GM18508 (cell line): Measurements from ENCODE around the gene EBF4.

Source experiments
- ATAC-seq: cut with Tn5 transposase; IDR thresholded peaks from one replicate; pipeline ENCODE4 v1.9.1; 2021; ENCODE audit warnings: moderate number of reproducible peaks; ENCODE audit not compliant: insufficient read depth, unreplicated experiment

EBF4 gene, protein sequence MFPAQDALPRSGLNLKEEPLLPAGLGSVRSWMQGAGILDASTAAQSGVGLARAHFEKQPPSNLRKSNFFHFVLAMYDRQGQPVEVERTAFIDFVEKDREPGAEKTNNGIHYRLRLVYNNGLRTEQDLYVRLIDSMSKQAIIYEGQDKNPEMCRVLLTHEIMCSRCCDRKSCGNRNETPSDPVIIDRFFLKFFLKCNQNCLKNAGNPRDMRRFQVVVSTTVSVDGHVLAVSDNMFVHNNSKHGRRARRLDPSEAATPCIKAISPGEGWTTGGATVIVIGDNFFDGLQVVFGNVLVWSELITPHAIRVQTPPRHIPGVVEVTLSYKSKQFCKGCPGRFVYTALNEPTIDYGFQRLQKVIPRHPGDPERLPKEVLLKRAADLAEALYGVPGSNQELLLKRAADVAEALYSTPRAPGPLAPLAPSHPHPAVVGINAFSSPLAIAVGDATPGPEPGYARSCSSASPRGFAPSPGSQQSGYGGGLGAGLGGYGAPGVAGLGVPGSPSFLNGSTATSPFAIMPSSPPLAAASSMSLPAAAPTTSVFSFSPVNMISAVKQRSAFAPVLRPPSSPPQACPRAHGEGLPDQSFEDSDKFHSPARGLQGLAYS

DNA sequence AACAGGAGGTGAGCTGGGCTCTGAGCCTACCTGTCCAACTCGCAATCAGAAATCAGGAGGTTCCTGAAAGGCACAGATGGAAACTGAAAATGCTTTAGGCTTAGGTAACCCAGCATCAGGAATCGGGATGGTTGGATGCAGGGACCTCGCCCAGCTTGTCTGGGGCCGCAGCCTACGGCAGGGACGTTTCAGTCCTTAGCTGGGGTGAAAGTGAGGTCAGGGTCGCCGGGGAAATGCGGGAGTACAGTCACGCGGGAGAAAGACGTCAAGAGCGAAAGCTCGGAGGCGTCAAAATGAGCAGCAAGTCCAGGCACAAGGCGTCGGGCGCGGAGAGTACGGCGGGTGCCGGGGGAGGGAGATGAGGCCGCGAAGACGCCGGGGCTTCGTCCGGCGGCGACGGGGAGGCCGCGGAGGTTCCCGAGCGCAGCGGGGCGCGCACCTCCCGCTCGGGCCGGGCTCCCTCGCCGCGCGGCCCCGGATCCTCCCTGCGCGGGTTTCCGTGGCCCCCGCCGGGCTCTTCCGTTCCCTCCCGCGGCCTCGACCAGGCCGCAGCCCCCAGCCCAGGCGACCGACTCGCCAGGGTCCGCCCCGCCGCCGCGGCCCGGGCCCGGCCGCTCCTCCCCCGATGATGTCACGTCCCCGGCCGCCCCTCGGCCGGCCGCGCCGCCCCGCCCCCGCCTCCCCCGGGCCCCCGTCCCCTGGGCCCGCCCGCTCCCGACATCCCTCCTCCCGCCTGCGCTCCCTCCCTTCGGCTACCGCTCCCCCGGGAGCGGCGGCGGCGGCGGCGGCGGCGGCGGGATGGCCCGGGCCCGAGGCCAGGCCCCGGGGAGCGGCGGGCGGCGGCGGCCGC is at the start of gene EBF4:
Gene EBF4 (plus strand): TSS at position 745 of the 850 bp plus-strand sequence. CDS start 866 bp downstream, outside the sequence.
- no peak for ATAC-seq

DNA sequence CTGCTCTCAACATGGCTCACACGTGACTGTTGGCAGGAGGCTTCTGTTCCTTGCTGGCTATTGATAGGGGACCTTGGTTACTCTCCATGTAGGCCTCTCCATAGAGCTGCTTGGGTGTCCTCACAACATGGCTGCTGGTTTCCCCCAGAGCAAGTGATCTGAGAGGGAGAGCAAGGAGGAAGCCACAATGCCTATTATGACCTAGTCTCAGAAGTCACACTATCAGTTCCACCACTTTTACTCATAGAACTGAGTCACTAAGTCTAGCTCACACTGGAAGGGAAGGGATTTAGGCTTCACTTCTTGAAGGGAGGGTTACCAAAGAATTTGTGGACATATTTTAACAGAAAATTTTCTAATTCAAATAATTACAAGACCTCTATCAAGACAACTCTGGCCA is 48.9 kb upstream of the EBF4 start:
- no peak for ATAC-seq

DNA sequence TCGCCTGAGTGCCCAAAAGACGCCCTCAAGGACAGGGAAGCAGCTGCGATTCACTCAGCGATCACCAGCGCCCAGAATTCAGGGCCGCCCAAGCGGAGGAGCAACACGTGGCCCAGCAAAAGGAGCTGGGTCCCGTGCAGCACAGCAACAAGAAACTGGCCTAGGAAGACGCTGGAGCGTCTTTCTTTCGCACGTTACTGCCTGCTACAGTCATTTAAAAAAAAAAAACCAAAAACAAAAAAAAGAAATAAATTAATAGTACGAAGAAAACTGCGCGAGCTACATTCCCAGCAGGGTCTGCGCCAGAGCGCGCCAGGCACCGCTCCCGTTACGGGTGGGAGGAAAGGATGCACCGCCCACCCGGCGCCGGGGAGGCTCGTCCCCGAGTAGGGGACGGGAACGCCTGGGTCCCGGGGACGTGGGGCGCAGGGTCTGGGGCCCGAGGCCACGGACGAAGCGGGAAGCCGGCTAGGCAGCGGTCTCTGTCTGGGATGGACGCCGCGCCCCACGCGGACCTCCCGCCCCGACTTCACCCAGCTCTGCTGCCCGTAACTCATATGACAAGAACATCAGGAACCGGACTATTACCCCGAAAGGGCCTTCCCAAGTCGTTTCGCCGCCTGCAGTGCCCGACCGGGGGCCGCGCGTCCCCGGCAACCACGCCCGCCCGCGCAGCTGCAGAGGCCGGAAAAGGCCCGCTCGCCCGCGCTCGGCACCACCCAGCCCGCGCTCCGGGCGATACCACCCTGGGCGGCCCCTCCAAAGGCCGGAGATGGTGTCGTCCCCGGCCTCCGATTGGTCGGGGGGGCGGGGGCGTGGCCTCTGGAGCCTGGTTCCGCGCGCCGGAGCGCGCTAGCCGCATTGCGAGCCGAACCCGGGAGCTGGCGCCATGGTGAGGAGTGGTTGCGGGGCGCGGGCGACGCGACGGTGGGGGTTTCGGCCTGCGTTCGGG is 40.5 kb upstream of the EBF4 start, which contains the start of gene NOP56:
Gene NOP56 (plus strand): TSS at position 861 of the 952 bp plus-strand sequence. CDS start 29 bp downstream, at position 890.
- ATAC-seq = no peak

DNA sequence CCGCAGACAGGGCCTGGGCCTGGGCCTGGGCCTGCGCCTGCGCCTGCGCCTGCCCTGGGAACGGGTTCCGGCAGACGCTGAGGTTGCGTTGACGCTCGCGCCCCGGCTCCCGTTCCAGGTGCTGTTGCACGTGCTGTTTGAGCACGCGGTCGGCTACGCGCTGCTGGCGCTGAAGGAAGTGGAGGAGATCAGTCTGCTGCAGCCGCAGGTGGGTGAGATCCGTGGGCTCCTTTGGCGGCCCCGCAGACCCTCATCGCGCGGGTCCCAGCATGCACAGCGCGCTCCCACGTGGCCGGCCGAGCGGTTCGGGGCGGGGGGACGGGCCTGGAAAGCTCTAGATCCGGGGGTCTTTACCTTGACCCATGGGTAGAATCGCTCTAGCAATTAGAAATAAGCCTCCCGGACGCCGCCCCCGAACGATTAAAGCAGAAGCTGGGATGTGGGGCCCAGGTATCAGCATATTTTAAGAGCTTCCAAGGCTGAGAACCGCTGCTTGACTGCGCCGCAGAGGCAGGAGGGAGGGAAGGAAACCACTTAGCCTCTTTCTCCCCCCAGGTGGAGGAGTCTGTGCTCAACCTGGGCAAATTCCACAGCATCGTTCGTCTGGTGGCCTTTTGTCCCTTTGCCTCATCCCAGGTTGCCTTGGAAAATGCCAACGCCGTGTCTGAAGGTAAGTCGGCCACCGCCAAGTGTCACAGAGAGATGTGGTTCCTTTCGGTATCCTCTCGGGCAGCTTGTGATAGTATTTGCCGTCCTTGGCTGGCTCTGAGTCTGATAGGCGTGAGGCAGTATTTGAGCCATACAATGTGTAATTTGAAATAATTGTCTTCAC is 39.6 kb upstream of the EBF4 start:
- ATAC-seq = no peak

DNA sequence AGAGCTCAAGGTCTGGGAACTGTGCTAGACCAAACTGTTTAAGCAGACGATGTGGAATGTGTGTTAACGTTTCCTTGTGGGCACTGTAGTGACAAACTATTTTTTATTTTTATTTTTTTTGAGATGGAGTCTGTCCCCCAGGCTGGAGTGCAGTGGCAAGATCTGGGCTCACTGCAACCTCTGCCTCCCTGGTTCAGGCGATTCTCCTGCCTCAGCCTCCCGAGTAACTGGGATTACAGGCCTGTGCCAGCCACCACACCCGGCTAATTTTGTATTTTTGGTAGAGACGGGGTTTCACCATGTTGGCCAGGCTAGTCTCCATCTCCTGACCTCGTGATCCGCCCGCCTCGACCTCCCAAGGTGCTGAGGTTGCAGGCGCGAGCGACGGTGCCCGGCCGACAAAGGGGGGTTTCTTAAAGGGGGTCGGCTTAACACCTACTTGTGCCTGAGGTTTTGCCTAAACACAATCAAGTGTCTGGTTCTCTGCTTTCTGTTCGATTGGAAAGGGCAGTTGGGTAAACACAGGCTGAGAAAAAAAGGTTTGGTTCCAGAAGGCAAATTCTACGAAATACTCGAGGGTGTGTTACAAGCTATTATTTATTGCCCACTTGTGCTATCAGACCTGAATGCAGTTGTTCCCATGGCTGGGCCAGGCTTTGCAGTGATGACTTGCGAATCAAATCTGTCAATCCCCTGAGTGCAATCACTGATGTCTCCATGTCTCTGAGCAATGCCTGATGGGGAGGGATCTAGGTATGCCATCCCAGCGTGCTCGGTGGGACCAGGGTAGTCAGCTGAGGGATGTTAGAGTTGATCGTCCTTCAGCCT is 38.8 kb upstream of the EBF4 start:
- ATAC-seq = no peak

DNA sequence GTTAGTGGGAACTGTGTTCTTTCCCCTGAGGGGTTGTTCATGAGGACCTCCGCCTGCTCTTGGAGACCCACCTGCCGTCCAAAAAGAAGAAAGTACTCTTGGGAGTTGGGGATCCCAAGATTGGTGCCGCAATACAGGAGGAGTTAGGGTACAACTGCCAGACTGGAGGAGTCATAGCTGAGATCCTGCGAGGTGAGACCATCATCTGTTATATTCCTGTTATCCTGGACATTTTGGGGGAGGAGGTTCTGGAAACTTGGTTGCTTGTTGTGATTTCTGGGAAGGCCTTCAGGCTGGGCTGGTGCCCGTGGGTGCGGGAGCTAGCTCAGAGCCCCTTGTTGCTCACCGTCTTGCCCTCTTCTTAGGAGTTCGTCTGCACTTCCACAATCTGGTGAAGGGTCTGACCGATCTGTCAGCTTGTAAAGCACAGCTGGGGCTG is 38.2 kb upstream of the EBF4 start:
- ATAC-seq = no peak

DNA sequence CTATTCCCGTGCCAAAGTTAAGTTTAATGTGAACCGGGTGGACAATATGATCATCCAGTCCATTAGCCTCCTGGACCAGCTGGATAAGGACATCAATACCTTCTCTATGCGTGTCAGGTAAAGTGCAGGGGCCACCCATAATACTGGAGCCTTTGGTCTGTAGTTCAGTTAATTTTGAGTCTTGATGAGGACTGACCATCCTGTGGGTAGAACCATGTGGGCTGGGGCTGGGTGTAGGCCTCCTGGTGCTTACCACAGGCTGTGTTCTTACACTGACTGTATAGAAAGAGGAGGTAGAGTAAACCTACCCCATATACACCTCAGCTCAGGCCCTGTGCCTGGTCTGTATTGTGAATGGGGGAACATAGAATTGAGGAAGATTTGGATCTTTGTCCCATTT is 37.7 kb upstream of the EBF4 start:
- no peak for ATAC-seq

DNA sequence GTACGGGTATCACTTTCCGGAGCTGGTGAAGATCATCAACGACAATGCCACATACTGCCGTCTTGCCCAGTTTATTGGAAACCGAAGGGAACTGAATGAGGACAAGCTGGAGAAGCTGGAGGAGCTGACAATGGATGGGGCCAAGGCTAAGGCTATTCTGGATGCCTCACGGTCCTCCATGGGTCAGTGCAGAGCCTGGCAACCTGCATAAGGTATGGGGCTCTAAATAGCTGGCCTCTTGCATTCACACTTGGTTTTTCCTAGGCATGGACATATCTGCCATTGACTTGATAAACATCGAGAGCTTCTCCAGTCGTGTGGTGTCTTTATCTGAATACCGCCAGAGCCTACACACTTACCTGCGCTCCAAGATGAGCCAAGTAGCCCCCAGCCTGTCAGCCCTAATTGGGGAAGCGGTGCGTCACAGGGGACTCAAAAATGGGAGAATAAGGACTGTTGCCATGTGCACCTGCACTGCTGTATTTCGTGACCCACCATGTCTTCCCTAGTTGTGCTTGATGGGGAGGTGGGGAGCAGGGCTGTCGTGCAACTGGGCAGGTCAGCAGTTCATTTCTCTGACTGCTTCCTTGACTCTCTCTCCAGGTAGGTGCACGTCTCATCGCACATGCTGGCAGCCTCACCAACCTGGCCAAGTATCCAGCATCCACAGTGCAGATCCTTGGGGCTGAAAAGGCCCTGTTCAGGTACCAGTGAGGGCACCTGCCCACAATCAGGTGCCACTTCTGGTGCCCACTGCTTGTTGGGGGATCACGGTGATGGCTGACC is 37.1 kb upstream of the EBF4 start:
- ATAC-seq = no peak

DNA sequence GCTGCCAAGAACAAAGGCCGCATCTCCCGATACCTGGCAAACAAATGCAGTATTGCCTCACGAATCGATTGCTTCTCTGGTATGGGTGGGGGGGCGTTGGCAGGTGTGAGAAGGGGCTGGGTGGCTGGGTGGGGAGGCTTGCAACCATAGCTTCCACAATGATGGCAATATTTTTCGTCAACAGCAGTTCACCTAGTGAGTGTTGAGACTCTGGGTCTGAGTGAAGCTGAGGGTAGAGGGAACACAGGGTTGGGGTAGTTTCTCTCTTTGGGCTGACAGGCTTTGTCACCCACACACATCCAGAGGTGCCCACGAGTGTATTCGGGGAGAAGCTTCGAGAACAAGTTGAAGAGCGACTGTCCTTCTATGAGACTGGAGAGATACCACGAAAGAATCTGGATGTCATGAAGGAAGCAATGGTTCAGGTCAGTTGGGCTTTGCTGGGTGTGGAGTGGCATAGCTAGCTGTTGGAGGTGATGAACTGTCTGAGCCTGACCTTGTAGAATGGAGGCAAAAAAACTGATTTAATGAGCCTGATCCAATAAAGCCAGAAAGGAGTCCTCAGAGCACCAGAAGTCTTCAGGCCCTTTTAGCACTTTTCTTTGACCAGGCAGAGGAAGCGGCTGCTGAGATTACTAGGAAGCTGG is 36.0 kb upstream of the EBF4 start:
- ATAC-seq = no peak

DNA sequence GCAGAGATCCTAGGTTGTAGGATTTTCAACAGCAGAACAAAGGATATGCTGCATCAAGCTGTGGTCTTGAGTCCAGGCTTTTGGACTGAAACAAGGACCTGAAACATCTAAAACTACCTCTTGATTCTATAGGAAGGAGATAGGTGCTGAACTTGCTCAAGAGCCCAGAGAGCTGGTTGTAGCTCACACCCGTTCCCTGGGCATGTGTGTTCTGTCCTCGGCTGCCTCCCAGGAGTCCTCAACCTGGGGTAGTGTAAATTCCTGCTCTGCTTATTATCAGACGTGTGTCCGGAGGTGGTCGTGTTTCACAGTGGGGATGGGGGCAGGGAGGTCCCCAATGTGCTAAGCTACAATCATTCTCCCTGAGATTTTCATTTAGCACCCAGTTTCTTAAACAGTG is 35.3 kb upstream of the EBF4 start:
- ATAC-seq = no peak

DNA sequence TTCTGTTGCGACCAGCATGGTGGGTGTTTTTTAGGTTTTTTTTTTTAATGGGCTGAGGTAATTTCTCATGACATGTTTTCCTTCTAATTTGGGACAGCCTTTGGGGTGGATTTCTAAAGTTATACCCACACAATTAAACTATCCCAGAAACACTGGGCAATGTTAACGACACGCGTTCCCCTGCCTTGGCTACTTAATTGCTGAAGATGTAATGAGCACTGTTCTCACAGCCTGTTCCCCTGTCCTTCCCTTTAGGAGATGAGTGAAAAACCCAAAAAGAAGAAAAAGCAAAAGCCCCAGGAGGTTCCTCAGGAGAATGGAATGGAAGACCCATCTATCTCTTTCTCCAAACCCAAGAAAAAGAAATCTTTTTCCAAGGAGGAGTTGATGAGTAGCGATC is 34.9 kb upstream of the EBF4 start:
- ATAC-seq = no peak

DNA sequence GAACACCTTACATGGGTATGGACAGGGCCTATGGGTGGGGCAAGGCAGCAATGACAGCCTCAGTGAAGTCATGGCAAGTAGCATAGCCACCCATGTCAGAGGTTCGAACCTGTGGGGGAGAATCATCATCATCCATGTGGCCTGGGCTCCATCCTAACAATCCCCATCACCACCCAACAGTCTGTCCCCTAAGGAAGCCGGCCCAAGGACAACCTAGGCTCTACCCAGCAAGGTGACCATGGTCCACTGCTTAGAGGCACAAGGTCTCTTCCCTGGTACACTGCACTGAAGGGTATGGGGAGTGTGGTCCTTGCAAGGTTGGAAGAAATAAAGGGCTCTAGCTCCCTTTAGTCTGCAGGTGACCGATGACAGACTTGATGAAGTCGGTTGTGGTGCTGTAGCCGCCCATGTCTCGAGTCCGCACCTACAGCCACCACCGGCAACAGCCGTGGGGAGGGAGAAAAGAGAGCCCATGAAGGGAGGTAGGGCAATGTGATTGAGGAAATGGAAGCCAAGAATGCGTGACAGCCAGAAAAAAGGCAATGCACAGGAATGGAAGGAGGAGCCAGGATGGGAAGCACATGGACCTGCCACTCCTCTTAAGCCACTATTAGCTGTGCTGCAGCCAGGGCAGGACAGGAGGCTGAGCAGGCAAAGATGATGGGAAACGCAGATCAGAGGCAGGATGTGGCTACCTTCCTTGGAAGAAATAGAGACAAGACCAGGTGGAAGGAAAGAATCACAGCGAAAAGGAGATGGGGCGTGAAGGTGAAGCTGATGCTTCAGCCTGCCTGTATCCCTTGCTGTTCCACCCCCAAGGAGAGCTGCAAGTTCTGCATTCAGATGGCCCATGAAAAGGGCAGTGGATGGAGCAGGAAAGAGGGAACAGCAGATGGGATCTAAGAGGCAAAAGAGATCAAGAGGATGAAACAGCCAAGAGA is 33.9 kb upstream of the EBF4 start:
- no peak for ATAC-seq

DNA sequence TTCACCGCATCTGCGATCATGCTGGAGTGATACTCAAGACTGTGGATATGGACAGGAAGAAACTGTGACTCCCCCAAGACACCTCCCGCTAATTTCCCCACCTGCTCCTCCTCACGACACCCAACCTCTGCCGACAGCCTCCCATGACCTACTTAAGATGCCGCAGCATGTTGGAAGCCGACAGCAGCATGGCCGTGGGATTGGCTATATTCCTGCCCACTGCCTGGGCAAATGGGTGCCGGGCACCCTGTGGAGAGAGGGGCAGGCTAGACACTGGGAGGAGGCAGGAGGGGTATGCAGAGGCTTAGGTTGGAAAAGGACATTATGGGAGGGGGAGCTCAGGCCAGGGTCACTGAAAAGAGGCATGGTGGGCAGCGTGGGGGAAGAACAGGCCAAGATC is 33.0 kb upstream of the EBF4 start:
- no peak for ATAC-seq

DNA sequence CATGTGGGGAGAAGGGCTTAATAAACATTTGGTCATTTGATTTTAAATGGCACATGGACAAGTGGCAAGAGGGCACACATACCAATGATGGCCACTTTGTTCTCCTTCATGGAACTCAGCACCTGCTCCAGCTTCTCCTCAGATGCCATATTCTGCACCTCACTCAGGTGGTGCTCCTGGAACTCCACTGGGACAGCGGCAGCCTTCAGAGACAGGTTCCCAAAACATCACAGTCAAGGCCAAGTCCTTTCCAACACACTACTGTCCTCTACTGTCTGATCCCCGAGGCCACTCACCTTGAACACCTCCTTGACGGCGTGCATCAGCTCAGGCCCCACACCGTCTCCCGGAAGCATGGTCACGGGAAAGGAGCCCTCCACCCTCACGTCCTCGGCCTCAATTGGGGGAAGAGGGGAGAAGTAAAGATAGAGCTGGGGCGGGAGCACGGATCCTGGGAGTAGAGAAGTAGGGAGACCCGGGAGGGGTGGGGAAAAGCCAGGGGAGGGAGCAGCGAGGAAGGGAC is 29.2 kb upstream of the EBF4 start:
- ATAC-seq = no peak

DNA sequence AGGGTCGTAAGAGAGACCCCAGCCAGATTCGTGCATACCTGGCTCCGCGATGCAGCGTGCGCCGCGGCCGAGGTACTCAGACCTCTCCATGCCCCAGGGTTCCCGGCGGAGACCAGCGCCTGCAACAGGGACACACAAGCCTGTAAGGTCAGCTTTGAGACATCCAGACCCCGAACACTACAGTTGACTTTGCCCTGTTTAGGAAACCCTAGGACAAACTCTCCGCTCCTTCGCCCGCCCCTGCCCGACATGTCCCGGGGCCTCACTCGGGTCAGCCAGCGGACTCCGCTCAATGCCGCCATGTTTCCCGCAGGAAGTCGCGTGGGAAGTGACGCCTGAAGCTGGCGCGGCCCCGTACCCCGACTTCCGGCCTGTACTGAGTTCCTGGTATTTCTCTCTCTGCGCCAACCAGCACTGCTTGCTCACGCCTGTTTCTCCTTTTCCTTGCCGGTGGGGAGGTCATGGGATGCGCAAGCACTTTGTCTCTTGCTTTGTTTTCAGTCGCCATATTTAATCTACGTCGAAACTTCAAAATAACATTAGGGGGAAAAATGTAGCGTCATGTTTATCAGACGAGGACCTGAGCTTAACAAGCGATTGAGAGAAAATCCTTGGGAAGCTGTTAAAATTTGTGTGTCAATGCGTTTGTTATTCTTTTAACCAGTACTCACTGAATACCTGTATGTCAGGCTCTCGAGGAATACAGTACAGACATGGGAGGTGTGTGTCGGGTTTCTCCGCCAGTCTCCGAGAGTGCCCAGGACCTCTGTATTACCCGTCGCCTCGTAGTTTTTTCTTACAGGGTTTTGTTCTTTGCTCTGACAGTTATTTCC is 28.5 kb upstream of the EBF4 start, which contains the start of gene IDH3B:
Gene IDH3B (minus strand): TSS at position 330 of the 833 bp plus-strand sequence. CDS start 28 bp downstream, at position 302.
- peak; percentile 54 for ATAC-seq
